Measurements from ENCODE around the gene ZNF441. TPM values are rescaled to one million over a fixed set of nuclear protein-coding genes. Genes with fewer than 3 reads are reported as not detected.

ZNF441 gene
- polyA plus RNA-seq, 1 donor from 2014 or later, result 138 TPM

DNA sequence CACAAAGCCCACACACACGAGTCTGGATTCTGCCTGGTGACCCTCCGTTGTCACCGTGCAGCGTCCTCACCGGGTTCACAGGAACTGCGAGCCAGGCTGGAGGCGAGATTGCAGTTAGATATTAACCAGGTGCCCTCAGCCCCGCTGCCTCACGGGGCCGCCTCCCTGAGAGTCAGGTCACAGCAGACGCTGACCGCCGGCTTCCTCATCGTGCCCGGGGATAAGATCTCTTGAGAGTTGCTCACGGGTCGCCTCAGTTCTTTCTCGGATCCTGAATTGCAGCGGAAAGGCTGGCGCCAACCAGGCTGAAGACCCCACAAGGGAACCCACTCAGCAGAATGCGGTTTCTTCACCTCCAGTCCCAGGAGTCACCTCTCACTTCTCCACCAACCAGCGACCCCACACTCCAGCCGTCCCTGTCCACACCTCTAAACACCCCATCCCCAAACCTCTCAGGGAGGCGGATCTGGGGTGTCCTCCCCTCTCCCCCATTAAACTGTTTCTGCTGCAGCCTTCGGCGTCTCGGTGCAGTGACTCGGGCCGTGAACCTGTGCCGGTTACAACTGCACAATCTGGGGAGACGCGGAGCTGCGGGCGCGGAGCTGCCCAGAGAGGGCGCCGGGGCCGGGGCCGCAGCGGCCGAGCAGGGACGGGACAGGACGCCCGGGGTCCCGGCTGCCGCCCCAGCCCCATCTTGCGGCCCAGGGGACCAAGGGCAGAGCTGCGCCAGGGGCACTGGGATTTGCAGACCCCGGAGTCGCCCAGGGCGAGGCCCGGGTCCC, 28.6 kb upstream of the ZNF441 start:
- Histone ChIP-seq H3K27ac (ENCODE audit: low read length) (peak overlapping the region; percentile 77), H3K9me2 (ENCODE audit: insufficient read depth, low read length) (no peaks in the 10 kb centered on the region), H3K79me2 (replicated peaks; ENCODE audit: insufficient read depth, low read length) (peaks cover 7% of the 10 kb centered on the region), H4K20me1 (ENCODE audit: insufficient read depth) (no peaks in the 10 kb centered on the region), H3K4me3 (ENCODE audit: low read length) (peak overlapping the region; percentile 89), H2AFZ (ENCODE audit: low read depth, low read length) (peak overlapping the region; percentile 56), H3F3A (ENCODE audit: insufficient read depth, low read length, poor library complexity, severe bottlenecking) (no peaks in the 10 kb centered on the region), H3K9me3 (ENCODE audit: low read length) (no peaks in the 10 kb centered on the region), H3K27me3 (ENCODE audit: insufficient read depth, low read depth, low read length) (no peaks in the 10 kb centered on the region), H3K36me3 (ENCODE audit: insufficient read depth, low read length) (no peaks in the 10 kb centered on the region), H3K4me2 (ENCODE audit: low read length) (peak overlapping the region; percentile 53), H3K9ac (ENCODE audit: low read length) (peak overlapping the region; percentile 82)
- peak; percentile 26 for TF ChIP-seq MXI1 (conservative IDR thresholded peaks at IDR 0.05; ENCODE audit: poor library complexity, severe bottlenecking)
- no peak for TF ChIP-seq EP300 (conservative IDR thresholded peaks at IDR 0.05; ENCODE audit: poor library complexity, severe bottlenecking)
- TF ChIP-seq EZH2 (IDR thresholded peaks at IDR 0.05; ENCODE audit: borderline replicate concordance, insufficient read depth, low read length, poor library complexity, severe bottlenecking), result no peak
- TF ChIP-seq, protein P1, sequence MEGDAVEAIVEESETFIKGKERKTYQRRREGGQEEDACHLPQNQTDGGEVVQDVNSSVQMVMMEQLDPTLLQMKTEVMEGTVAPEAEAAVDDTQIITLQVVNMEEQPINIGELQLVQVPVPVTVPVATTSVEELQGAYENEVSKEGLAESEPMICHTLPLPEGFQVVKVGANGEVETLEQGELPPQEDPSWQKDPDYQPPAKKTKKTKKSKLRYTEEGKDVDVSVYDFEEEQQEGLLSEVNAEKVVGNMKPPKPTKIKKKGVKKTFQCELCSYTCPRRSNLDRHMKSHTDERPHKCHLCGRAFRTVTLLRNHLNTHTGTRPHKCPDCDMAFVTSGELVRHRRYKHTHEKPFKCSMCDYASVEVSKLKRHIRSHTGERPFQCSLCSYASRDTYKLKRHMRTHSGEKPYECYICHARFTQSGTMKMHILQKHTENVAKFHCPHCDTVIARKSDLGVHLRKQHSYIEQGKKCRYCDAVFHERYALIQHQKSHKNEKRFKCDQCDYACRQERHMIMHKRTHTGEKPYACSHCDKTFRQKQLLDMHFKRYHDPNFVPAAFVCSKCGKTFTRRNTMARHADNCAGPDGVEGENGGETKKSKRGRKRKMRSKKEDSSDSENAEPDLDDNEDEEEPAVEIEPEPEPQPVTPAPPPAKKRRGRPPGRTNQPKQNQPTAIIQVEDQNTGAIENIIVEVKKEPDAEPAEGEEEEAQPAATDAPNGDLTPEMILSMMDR (IDR thresholded peaks at IDR 0.05; ENCODE audit: poor library complexity, severe bottlenecking), result no peak

- Histone ChIP-seq H3K4me3 (ENCODE audit: low read length) (peak within 1 kb of the TSS; percentile 89), H3K4me2 (ENCODE audit: low read length) (peak within 1 kb of the TSS; percentile 53), H3K27me3 (ENCODE audit: insufficient read depth, low read depth, low read length) (no peaks in the 10 kb centered on the region), H3K9me2 (ENCODE audit: insufficient read depth, low read length) (no peaks in the 10 kb centered on the region), H3K27ac (ENCODE audit: low read length) (peak within 1 kb of the TSS; percentile 77), H3K79me2 (replicated peaks; ENCODE audit: insufficient read depth, low read length) (peaks cover 7% of the 10 kb centered on the region), H4K20me1 (ENCODE audit: insufficient read depth) (no peaks in the 10 kb centered on the region), H3K9me3 (ENCODE audit: low read length) (no peaks in the 10 kb centered on the region), H2AFZ (ENCODE audit: low read depth, low read length) (peak within 1 kb of the TSS; percentile 56), H3K36me3 (ENCODE audit: insufficient read depth, low read length) (no peaks in the 10 kb centered on the region), H3K9ac (ENCODE audit: low read length) (peak within 1 kb of the TSS; percentile 82), H3F3A (ENCODE audit: insufficient read depth, low read length, poor library complexity, severe bottlenecking) (no peaks in the 10 kb centered on the region)
- TF ChIP-seq POLR2AphosphoS5 (IDR thresholded peaks at IDR 0.05) (peak; percentile 87), TAF1 (IDR thresholded peaks at IDR 0.05; ENCODE audit: low read depth) (peak; percentile 87), RAD21 (conservative IDR thresholded peaks at IDR 0.05) (no peak), MXI1 (conservative IDR thresholded peaks at IDR 0.05; ENCODE audit: poor library complexity, severe bottlenecking) (peak; percentile 84), EP300 (conservative IDR thresholded peaks at IDR 0.05; ENCODE audit: poor library complexity, severe bottlenecking) (peak; percentile 32), EZH2 (IDR thresholded peaks at IDR 0.05; ENCODE audit: borderline replicate concordance, insufficient read depth, low read length, poor library complexity, severe bottlenecking) (no peak), SMC3 (conservative IDR thresholded peaks at IDR 0.05; ENCODE audit: poor library complexity) (peak; percentile 44)
- TF ChIP-seq, protein P1 (IDR thresholded peaks at IDR 0.05; ENCODE audit: poor library complexity, severe bottlenecking), result no peak
- TF ChIP-seq, protein P2, sequence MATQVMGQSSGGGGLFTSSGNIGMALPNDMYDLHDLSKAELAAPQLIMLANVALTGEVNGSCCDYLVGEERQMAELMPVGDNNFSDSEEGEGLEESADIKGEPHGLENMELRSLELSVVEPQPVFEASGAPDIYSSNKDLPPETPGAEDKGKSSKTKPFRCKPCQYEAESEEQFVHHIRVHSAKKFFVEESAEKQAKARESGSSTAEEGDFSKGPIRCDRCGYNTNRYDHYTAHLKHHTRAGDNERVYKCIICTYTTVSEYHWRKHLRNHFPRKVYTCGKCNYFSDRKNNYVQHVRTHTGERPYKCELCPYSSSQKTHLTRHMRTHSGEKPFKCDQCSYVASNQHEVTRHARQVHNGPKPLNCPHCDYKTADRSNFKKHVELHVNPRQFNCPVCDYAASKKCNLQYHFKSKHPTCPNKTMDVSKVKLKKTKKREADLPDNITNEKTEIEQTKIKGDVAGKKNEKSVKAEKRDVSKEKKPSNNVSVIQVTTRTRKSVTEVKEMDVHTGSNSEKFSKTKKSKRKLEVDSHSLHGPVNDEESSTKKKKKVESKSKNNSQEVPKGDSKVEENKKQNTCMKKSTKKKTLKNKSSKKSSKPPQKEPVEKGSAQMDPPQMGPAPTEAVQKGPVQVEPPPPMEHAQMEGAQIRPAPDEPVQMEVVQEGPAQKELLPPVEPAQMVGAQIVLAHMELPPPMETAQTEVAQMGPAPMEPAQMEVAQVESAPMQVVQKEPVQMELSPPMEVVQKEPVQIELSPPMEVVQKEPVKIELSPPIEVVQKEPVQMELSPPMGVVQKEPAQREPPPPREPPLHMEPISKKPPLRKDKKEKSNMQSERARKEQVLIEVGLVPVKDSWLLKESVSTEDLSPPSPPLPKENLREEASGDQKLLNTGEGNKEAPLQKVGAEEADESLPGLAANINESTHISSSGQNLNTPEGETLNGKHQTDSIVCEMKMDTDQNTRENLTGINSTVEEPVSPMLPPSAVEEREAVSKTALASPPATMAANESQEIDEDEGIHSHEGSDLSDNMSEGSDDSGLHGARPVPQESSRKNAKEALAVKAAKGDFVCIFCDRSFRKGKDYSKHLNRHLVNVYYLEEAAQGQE (IDR thresholded peaks at IDR 0.05; ENCODE audit: borderline replicate concordance), result peak; percentile 67
Measured at GRCh38 chr19:11738746-11739620, 27.8 kb upstream of the ZNF441 start, which contains the start of gene ZNF823. Gene ZNF823, minus strand, starts transcription at chr19:11738946. Its CDS starts 127 bp downstream, at chr19:11738819.
